Activated naive CD4-positive, alpha-beta T cell treated with anti-CD3 and anti-CD28 coated beads, Interleukin-2, amount 50 U/mL, for 72 hours (primary cell): ENCODE results near the gene ASF1A. TPM values are rescaled to one million over a fixed set of nuclear protein-coding genes. Genes with fewer than 3 reads are reported as not detected.

Experiments used
- ATAC-seq, 2 donors: fragments of 150-1000 bp; cut with Tn5 transposase; 2 replicates each; pipeline ENCODE4 v1.10.0; 2021; ENCODE audit warnings: mild to moderate bottlenecking in 2 of 2, moderate library complexity in 2 of 2
- DNase-seq, 2 donors: peaks; one replicate each; pipeline ENCODE4 v3.0.0; 2021 to 2022; ENCODE audit warnings: low spot score in 2 of 2
- H3K27ac Mint-ChIP-seq, 2 donors: one replicate each; pipeline ENCODE4 v1.8.0; 2022; ENCODE audit warnings: mild to moderate bottlenecking in 2 of 2, mixed read lengths in 2 of 2
- H3K36me3 Mint-ChIP-seq, 2 donors: one replicate each; pipeline ENCODE4 v1.8.0; 2022; ENCODE audit warnings: mixed read lengths in 2 of 2
- H3K9me3 Mint-ChIP-seq, 2 donors: one replicate each; pipeline ENCODE4 v1.8.0; 2022; ENCODE audit warnings: mixed read lengths in 2 of 2
- total RNA-seq, 2 donors: library from RNA; stranded (reverse); gene quantifications; one replicate each; pipeline ENCODE4 v1.2.3, GENCODE V29; 2022

Gene ASF1A
- total RNA-seq, 2 donors from 2014 or later, result 14.2 to 24.8 TPM

DNA sequence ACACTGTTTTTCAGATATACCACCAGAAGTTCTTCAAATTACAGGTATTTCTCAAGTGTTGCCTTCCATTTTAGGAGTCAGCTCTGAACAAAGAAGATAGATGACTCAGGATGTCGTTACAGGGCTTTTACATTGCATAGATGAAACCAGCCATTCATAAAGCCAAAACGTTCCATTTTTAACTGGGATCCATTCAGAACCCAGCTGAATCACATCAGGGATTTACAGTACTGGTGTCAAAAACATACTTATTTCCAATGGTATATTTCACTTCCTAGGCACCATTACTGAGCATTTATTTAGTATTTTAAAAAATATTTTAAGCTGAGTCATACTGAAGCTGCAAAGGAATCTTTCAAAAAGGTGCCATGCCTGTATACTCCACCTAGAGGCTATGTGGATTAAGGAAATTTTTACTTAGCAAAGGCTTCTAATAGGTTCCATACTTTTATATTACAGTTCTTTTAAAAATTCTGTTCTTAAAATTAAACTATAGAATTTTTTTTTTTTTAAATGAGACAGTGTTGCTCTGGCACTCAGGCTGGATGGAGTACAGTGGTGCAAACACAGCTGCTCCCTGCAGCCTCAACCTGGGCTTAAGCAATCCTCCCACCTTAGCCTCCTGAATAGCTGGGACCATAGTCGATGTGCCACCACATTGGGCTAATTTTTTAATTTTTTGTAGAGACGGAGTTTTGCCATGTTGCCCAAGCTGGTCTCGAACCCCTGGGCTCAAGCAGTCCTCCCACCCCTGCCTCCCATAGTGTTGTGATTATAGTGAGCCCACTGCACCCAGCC lies 2.6 kb downstream of the ASF1A start:
- DNase-seq (no peak), ATAC-seq (peak; percentile 34 to 41)
- H3K9me3 Mint-ChIP-seq, result no peaks in the 10 kb centered on the region
- H3K36me3 Mint-ChIP-seq, result peaks cover 30 to 38% of the 10 kb centered on the region in 2 donors
- peak overlapping the region; percentile 82 to 97 for H3K27ac Mint-ChIP-seq

DNA sequence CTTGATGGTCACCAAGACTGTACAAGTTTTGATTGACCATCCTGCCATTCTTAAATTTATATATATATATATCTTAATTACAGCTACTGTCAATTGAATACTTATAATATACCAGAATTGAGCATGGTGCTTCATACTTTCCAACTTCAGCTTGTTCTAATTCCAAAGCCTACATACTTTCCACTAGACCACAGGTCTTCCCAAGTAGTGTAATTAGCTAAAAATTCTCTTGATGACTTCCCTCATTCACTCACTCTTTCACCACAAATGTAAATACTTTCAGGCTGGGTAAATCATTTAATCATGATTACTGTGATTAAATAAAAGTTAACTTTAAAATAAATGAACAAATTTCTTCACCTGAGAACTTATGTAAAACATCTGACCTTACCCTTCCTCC lies 3.4 kb downstream of the ASF1A start:
- Mint-ChIP-seq H3K27ac (peak overlapping the region in 1 of 2 donors; percentile 35), H3K36me3 (peaks cover 28 to 44% of the 10 kb centered on the region in 2 donors), H3K9me3 (no peaks in the 10 kb centered on the region)
- ATAC-seq, result no peak
- DNase-seq, result no peak

DNA sequence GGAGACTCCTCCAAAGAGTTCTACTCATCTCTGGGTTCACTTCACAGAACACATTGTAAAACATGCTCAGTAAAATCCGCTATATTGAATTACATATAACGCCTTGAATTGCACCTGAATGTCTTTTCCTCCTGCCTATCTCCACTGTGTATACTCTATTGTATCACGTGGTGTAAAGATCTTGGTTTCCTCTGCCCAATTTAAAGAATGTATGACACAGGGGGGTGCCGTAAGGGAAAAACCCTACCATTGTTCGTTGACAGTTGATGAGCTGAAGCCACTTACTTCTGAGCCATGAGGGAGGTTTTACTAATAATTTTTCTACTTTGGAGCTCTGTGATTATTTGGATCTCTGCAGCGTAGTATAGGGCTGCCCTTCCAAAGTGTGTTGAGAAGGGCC lies 6.0 kb downstream of the ASF1A start:
- DNase-seq, result no peak
- H3K9me3 Mint-ChIP-seq, result no peaks in the 10 kb centered on the region
- ATAC-seq, result peak; percentile 35 to 62
- H3K36me3 Mint-ChIP-seq, result peaks cover 13 to 60% of the 10 kb centered on the region in 2 donors
- H3K27ac Mint-ChIP-seq, result peak overlapping the region; percentile 22 to 65

DNA sequence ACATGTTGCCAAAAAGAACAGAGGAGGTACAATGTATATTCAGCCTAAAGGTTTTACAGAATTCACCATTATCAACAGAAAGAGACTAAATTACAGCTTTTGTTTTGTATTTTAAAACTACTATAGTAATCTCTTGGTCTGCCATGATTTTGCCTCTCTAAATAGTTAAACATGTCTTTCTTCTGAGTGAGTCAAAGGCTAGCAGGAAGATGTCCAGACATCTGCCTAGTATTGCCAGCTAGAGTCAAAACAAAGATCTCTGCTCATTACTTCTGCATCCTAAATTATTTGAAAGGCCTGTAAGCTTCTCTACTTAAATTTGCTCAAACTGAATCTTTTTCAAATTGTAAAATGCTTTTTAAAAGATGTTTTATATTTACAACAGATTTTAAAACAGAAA lies 8.8 kb downstream of the ASF1A start:
- no peaks in the 10 kb centered on the region for H3K9me3 Mint-ChIP-seq
- peaks cover 13 to 84% of the 10 kb centered on the region in 2 donors for H3K36me3 Mint-ChIP-seq
- no peak for ATAC-seq
- H3K27ac Mint-ChIP-seq, result peak overlapping the region in 1 of 2 donors; percentile 23
- no peak for DNase-seq

DNA sequence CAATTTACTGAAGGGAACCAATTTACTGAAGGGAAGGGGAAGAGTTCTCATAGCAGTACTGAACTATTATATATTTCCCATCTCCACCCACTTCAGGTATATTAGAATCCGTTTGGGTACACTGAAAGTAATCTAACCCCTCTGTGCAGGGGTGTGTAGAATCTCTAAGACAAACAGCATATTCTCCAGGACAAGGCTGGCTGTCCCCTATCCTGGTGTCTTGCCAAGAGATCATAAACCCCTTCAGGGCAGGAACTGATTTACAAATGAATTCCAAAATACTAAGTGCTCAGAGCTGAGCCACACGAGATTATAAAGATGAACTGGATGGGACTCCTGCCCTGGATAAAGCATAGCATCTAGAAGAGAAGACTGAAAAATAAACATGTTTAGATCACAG lies 9.2 kb downstream of the ASF1A start:
- Mint-ChIP-seq H3K9me3 (no peaks in the 10 kb centered on the region), H3K27ac (peak overlapping the region in 1 of 2 donors; percentile 23), H3K36me3 (peaks cover 13 to 84% of the 10 kb centered on the region in 2 donors)
- ATAC-seq, result no peak
- no peak for DNase-seq

DNA sequence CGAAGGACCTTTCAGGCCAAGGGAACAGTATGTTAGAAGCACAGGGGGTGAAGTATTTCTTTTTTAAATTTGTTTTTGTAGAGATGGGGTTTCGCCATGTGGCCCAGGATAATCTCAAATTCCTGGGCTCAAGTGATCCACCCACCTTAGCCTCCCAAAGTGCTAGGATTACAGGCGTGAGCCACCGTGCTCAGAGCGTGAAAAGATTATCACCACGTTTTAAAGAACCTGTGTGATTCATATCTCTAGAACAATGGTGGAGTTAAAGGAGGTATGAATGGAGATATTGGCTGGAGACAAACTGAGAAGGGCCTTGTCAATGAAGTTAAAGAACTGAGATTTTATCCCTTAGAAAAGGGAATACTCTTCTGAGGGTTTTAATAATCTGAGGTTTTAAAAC lies 9.7 kb downstream of the ASF1A start:
- H3K36me3 Mint-ChIP-seq, result peaks cover 13 to 82% of the 10 kb centered on the region in 2 donors
- DNase-seq, result no peak
- peak overlapping the region; percentile 19 to 23 for H3K27ac Mint-ChIP-seq
- no peak for ATAC-seq
- H3K9me3 Mint-ChIP-seq, result no peaks in the 10 kb centered on the region

DNA sequence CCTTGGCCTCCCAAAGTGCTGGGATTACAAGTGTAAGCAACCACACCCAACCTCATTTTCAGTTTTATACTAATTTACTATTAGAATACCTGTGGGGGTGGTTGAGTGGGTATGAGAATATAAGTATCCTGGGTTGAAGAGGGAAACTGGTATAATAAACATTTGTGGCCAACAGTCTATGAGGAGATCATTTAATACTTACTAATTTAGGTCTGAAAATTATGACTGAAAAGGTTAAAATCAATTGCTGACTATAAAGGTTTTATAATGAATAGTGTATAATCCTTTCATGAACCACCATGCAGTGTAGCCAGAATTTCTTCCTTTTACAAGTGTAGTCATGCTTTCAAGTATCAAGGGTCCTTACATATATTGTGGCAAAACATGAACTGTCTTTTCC lies 11.1 kb downstream of the ASF1A start:
- H3K27ac Mint-ChIP-seq, result no peak overlapping the region

DNA sequence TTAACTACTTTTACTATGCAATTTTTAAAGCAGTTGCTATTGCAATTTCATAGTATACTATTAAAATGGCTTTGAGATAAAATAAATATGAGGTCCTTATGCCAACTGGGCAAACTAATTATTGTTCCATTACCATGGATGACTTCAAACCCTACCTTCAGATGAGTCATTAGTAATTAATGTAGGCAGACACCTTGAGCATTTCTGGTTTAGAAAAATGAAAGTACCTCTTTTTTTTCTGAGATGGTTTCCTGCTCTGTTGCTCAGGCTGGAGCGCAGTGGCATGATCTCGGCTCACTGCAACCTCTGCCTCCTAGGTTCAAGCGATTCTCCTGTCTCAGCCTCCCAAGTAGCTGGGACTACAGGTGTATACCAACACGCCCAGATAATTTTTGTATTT lies 11.9 kb downstream of the ASF1A start:
- DNase-seq (no peak), ATAC-seq (peak in 1 of 2 donors; percentile 20)
- Mint-ChIP-seq H3K27ac (peak overlapping the region in 1 of 2 donors; percentile 46), H3K9me3 (no peaks in the 10 kb centered on the region), H3K36me3 (peaks cover 6 to 77% of the 10 kb centered on the region in 2 donors)

More for the DNA sequence above, 11.1 kb downstream of the ASF1A start:
- DNase-seq (no peak), ATAC-seq (peak in 1 of 2 donors; percentile 48)
- H3K9me3 Mint-ChIP-seq, result no peaks in the 10 kb centered on the region
- H3K36me3 Mint-ChIP-seq, result peaks cover 12 to 79% of the 10 kb centered on the region in 2 donors

DNA sequence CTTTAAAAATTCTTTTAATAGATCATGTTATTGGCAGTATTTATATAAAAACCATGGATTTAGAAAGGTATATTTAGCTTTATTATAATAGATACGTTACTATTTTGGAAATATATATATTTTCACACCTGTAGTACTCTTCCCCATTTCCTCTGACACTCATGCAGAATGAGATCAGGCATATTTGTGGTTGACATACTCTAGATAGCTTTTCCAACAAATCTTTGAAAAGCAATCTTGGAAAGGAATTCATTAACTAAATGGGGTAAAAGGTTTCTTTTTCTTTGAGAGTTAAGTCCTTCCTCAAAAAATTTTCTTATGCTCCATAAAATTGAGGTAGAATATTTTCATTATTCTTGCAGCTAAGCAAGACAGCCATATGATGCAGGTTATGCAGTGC lies 14.5 kb downstream of the ASF1A start:
- H3K27ac Mint-ChIP-seq, result no peak overlapping the region
- ATAC-seq, result no peak
- H3K36me3 Mint-ChIP-seq, result peaks cover under 1 to 64% of the 10 kb centered on the region in 2 donors
- no peaks in the 10 kb centered on the region for H3K9me3 Mint-ChIP-seq
- DNase-seq, result no peak

DNA sequence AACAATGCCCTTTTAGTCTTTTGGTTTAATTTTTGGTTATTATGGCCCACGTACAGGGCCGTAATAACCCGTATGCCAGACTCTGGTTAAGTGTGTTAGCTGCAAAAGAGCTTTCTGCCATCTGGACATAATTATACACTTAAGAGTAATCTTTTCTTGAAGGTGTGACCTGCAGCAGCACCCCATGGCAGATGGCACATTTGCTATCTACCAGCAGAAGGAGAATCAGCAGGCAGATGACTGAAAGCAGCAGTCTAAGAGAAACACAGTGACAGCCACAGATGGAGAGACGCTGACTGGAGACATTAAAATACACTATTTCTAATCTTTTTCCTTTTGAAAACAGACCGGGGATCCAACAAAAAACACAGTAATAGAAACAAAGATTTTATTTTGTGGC lies 18.7 kb downstream of the ASF1A start:
- Mint-ChIP-seq H3K36me3 (peaks cover 6 to 42% of the 10 kb centered on the region in 2 donors), H3K9me3 (no peaks in the 10 kb centered on the region), H3K27ac (peak overlapping the region; percentile 14 to 48)
- ATAC-seq (no peak), DNase-seq (no peak)

DNA sequence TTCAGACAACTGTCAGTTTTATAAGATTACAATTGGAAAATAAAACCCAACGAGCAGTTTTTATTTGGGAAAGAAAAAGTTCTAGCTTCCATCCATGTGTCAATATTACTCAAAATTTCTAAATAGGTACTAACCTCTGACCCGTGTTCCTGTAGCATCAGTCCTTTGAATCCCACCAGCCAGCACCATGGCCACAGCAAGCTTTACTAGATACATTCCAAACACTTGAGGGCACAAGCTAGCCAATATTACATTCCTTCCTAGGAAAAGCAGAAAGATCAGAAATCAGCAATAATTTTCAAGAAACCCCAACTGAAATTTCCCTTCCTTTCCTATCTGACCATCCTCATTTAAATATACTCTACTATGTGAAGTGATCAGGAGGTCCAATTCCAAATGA lies 19.2 kb downstream of the ASF1A start:
- Mint-ChIP-seq H3K27ac (peak overlapping the region in 1 of 2 donors; percentile 65), H3K9me3 (no peaks in the 10 kb centered on the region), H3K36me3 (peaks cover 6 to 37% of the 10 kb centered on the region in 2 donors)
- DNase-seq (no peak), ATAC-seq (no peak)

DNA sequence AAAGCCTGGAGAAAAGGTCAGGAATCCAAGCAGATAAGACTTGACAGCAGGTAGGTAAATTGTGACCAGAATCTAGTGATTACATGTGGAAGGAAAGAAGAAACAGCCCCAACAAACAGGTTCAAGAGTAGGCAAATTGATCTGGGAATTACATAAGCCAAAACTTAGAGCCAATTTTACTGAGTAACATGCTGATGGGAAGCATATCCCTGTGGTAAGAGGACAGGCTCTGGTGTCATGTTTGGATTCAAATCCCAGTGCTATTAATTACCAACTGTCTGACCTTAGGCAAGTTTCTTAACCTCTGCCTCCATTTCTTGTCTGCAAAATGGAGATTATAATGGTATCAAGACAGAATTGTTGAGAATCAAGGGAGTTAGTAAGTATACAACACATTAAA lies 20.6 kb downstream of the ASF1A start:
- H3K27ac Mint-ChIP-seq, result peak overlapping the region in 1 of 2 donors; percentile 27
- peaks cover 10 to 32% of the 10 kb centered on the region in 2 donors for H3K36me3 Mint-ChIP-seq
- DNase-seq (no peak), ATAC-seq (no peak)
- no peaks in the 10 kb centered on the region for H3K9me3 Mint-ChIP-seq

DNA sequence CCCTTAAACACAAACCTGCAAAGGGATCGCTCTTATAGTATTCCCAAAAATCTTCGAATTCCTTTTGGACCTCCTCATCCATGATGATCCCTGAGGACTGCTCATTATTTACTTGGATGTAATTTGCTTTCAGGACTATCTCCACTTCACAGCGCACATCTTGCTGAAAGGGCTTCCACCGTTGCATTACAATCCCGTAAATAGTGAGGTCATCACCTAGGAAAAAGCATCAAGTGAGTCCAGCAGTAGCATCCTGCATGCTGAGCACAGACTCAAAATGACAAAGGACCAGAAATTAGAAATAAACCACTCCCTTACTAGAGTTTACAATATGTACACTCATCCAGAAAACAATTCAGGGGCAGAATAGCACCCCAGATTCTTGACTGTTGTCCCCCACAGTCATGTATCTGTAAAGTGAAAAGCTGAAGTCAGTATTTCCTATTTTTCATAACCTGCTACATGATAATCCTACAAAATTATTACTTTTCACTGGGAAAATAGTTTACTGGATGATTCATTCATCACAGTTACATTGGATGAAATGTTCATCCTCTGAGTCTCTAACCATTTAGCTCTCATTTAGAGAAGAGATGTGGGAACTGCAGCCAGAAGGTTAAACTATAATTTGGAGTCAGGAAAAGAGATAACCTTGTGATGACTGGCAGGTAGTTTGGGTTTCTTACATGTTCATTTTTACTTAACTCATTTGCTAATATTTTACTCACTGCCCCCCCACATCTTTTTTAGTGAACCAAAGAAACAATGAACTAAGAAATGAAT lies 23.8 kb downstream of the ASF1A start:
- Mint-ChIP-seq H3K27ac (no peak overlapping the region), H3K9me3 (no peaks in the 10 kb centered on the region), H3K36me3 (peaks cover 18 to 19% of the 10 kb centered on the region in 2 donors)
- ATAC-seq (no peak), DNase-seq (no peak)

DNA sequence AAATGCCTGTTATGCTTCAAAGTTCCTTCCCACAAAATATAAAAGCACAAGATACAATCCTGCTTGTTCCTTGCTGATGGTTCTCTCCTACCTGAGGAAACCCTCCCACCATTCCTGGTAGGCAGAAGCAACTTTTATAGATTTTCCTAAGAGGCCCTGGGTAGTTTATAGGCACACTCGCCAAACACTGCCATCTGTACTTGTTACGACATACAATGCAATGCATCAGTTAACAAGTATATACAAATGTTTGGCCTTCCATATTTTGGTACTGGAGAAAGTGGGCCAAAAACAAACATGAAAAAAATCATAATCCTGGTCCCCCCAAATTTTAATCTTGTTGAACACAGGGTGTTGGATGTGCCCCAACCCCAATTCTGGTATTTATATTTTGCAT lies 24.4 kb downstream of the ASF1A start:
- no peak for ATAC-seq
- no peak overlapping the region for H3K27ac Mint-ChIP-seq

DNA sequence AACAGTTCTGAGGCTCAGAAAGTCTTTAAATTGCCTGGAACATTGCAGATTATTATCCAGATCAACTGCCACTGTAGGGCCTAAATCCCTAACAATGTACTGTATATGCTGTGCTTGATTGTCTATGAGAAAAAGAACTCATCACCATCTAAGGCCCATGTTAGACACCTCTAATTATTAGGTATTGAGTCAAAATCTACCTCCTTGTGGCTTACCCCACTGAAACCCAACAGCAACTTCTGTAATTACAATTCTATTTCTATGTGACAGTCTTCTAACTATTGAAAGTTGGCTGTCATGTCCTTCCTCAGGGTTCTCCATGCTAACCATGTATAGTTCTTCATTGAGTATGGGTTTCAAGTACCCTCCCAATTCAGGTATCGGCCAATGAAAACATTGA lies 27.1 kb downstream of the ASF1A start:
- peaks cover 8 to 19% of the 10 kb centered on the region in 2 donors for H3K36me3 Mint-ChIP-seq
- peak overlapping the region in 1 of 2 donors; percentile 46 for H3K27ac Mint-ChIP-seq
- DNase-seq, result no peak
- no peak for ATAC-seq
- H3K9me3 Mint-ChIP-seq, result no peaks in the 10 kb centered on the region

More for the DNA sequence above, 24.4 kb downstream of the ASF1A start:
- no peak for DNase-seq
- H3K9me3 Mint-ChIP-seq, result no peaks in the 10 kb centered on the region
- H3K36me3 Mint-ChIP-seq, result peaks cover 18 to 19% of the 10 kb centered on the region in 2 donors

DNA sequence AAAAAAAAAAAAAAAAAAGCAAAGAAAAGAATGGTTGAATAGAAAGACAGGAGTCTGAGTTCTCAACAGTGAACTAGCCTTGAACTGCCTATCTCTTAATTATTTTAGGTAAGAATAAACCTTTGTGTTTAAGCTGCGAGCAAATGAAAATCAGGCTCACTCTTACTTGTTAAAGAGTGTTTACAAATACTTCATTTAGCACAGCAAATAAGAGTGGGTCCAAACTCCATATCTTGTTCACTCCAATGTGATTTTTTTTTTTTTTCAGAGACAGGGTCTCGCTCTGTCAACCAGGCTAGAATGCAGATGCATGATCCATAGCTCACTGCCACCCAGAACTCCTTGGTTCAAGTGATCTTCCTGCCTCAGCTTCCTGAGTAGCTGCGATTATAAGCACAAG lies 29.1 kb downstream of the ASF1A start:
- no peak overlapping the region for H3K27ac Mint-ChIP-seq
- peaks cover 10 to 21% of the 10 kb centered on the region in 2 donors for H3K36me3 Mint-ChIP-seq
- ATAC-seq (no peak), DNase-seq (no peak)
- H3K9me3 Mint-ChIP-seq, result no peaks in the 10 kb centered on the region

DNA sequence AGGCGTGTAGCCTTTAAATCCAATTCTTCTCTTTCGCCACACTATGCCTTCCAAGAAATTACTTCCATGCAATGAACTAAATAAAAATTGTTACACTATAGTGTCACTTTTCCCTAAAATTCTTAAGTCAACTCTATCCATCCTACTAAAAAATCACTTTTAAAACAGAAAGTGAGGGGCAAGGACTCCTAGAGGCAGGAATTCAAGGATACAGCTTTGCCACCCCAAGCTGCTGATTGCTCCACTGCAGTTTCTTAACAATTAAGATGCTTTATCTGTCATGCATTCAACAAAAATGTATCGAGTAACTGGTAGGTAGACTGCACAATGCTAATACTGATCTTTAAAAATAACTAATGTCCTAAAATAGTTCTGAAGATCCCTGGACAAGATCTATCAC lies 36.7 kb downstream of the ASF1A start:
- H3K9me3 Mint-ChIP-seq, result no peaks in the 10 kb centered on the region
- no peak for ATAC-seq
- H3K27ac Mint-ChIP-seq, result no peak overlapping the region
- no peak for DNase-seq
- H3K36me3 Mint-ChIP-seq, result peaks cover 10 to 13% of the 10 kb centered on the region in 2 donors
